HG03095 (cell line): ENCODE results near the gene GPBP1.

Experiments
- ATAC-seq: cut with Tn5 transposase; IDR thresholded peaks from one replicate; pipeline ENCODE4 v1.9.1; 2021; ENCODE audit warnings: moderate library complexity; ENCODE audit not compliant: unreplicated experiment

The GPBP1 gene

GRCh38 chr5:57209316-57210040, 35.6 kb downstream of the GPBP1 start:
- ATAC-seq = no peak

GRCh38 chr5:57210633-57211032, 36.8 kb downstream of the GPBP1 start:
- ATAC-seq = no peak

GRCh38 chr5:57211039-57211438, 37.2 kb downstream of the GPBP1 start:
- ATAC-seq = no peak

GRCh38 chr5:57215629-57216195, 41.9 kb downstream of the GPBP1 start:
- no peak for ATAC-seq

GRCh38 chr5:57216714-57217113, 42.9 kb downstream of the GPBP1 start:
- ATAC-seq = no peak

- no peak for ATAC-seq
Measured at GRCh38 chr5:57219386-57219785, 45.5 kb downstream of the GPBP1 start.

GRCh38 chr5:57221049-57221568, 47.2 kb downstream of the GPBP1 start:
- no peak for ATAC-seq

- ATAC-seq = no peak
Measured at GRCh38 chr5:57225553-57225952, 51.7 kb downstream of the GPBP1 start.

- ATAC-seq = no peak
Measured at GRCh38 chr5:57229313-57229712, 55.5 kb downstream of the GPBP1 start.

GRCh38 chr5:57231607-57232006, 57.7 kb downstream of the GPBP1 start:
- ATAC-seq = no peak

GRCh38 chr5:57232293-57233033, 58.6 kb downstream of the GPBP1 start:
- no peak for ATAC-seq

GRCh38 chr5:57243286-57244137, 69.7 kb downstream of the GPBP1 start:
- ATAC-seq = no peak

- ATAC-seq = no peak
Measured at GRCh38 chr5:57244331-57244730, 70.5 kb downstream of the GPBP1 start.

GRCh38 chr5:57246426-57246825, 72.6 kb downstream of the GPBP1 start:
- ATAC-seq = no peak

- no peak for ATAC-seq
Measured at GRCh38 chr5:57247765-57248164, 73.9 kb downstream of the GPBP1 start.

- ATAC-seq = no peak
Measured at GRCh38 chr5:57249265-57249874, 75.5 kb downstream of the GPBP1 start.

- no peak for ATAC-seq
Measured at GRCh38 chr5:57258052-57258451, 84.2 kb downstream of the GPBP1 start.

- ATAC-seq = no peak
Measured at GRCh38 chr5:57258943-57259342, 85.1 kb downstream of the GPBP1 start.

GRCh38 chr5:57259704-57260103, 85.8 kb downstream of the GPBP1 start:
- no peak for ATAC-seq

- ATAC-seq = no peak
Measured at GRCh38 chr5:57262541-57262940, 88.7 kb downstream of the GPBP1 start.

GRCh38 chr5:57267805-57268204, 93.9 kb downstream of the GPBP1 start:
- no peak for ATAC-seq
